Endodermal cell (in vitro differentiated cells): ENCODE results near the gene SLC37A3. TPM values are rescaled to one million over a fixed set of nuclear protein-coding genes. Genes with fewer than 3 reads are reported as not detected.
A peak's percentile ranks its signal among the peaks of the same experiment; 100 is the strongest.
"Not testable (repeated sequence)": the region's sequence is repeated elsewhere in the genome, so short reads cannot be mapped to it uniquely, and the experiment has no call there.

Experiments
- DNase-seq: peaks from one replicate; pipeline ENCODE4 v3.0.0-alpha.2; 2017
- H3K27ac ChIP-seq: 2 replicates; pipeline ENCODE4 v1.5.1; 2013; ENCODE audit warnings: mild to moderate bottlenecking, low read depth, low read length, moderate library complexity
- H3K27me3 ChIP-seq: 2 replicates; pipeline ENCODE4 v1.6.1; 2013; ENCODE audit warnings: mild to moderate bottlenecking, low read length, moderate library complexity; ENCODE audit not compliant: insufficient read depth, control insufficient read depth, poor library complexity, severe bottlenecking
- H3K36me3 ChIP-seq: 2 replicates; pipeline ENCODE4 v1.7.0; 2013; ENCODE audit warnings: mild to moderate bottlenecking, low read length, moderate library complexity; ENCODE audit not compliant: control insufficient read depth, insufficient read depth
- H3K4me1 ChIP-seq: one replicate; pipeline ENCODE4 v1.7.0; 2013; ENCODE audit warnings: low read length; ENCODE audit not compliant: control insufficient read depth, insufficient read depth
- H3K4me3 ChIP-seq: 2 replicates; pipeline ENCODE4 v1.5.1; 2013; ENCODE audit warnings: mild to moderate bottlenecking, low read length, moderate library complexity
- H3K9ac ChIP-seq: 2 replicates; pipeline ENCODE4 v1.6.1; 2013; ENCODE audit warnings: mild to moderate bottlenecking, low read length, moderate library complexity; ENCODE audit not compliant: poor library complexity, severe bottlenecking; ENCODE audit errors: extremely low read depth
- H3K9me3 ChIP-seq: 2 replicates; pipeline ENCODE4 v1.6.1; 2013; ENCODE audit warnings: mild to moderate bottlenecking, low read length, moderate library complexity; ENCODE audit not compliant: control insufficient read depth
- H3K27ac Mint-ChIP-seq: 2 replicates; pipeline ENCODE4 v1.8.0; 2020; ENCODE audit warnings: mixed read lengths
- H3K27me3 Mint-ChIP-seq: 2 replicates; pipeline ENCODE4 v1.8.0; 2021; ENCODE audit warnings: mild to moderate bottlenecking, mixed read lengths; ENCODE audit not compliant: insufficient read depth
- H3K36me3 Mint-ChIP-seq: 2 replicates; pipeline ENCODE4 v1.8.0; 2020; ENCODE audit warnings: low read depth, mixed read lengths
- H3K4me1 Mint-ChIP-seq: 2 replicates; pipeline ENCODE4 v1.8.0; 2020; ENCODE audit warnings: mixed read lengths
- H3K4me3 Mint-ChIP-seq: 2 replicates; pipeline ENCODE4 v1.8.0; 2020; ENCODE audit warnings: mild to moderate bottlenecking, moderate library complexity, mixed read lengths
- H3K9me3 Mint-ChIP-seq: 2 replicates; pipeline ENCODE4 v1.8.0; 2020; ENCODE audit warnings: mild to moderate bottlenecking, mixed read lengths
- CTCF ChIP-seq: fragments of 200-600 bp; sonication (generic); conservative IDR thresholded peaks from 2 replicates; pipeline ENCODE4 v1.5.0; 2021; ENCODE audit warnings: antibody characterized with exemption, mild to moderate bottlenecking
- WGBS, 2 experiments: methylation state at CpG; one replicate each; pipeline versions ENCODE4 v1.1.5 to v1.1.7; 2013; ENCODE audit warnings: missing lambda C conversion rate in 2 of 2, mixed read lengths in 1 of 2; ENCODE audit not compliant: insufficient coverage in 1 of 2, insufficient read length in 1 of 2; 5-methylcytosine and 5-hydroxymethylcytosine counted together
- total RNA-seq, 2 donors: library from RNA; stranded (reverse); fragmentation: NEBNext Ultra II Directional in 1 of 2; extraction: Animal tissue kit (Norgen Biotek cat#: 25700) in 1 of 2; gene quantifications; 2 replicates in 1 of 2; 3 replicates in 1 of 2; pipeline ENCODE4 v1.2.1, GENCODE V29; 2021

SLC37A3 gene
- total RNA-seq, 2 donors from 2014 or later: 55.4 to 60.5 TPM

DNA sequence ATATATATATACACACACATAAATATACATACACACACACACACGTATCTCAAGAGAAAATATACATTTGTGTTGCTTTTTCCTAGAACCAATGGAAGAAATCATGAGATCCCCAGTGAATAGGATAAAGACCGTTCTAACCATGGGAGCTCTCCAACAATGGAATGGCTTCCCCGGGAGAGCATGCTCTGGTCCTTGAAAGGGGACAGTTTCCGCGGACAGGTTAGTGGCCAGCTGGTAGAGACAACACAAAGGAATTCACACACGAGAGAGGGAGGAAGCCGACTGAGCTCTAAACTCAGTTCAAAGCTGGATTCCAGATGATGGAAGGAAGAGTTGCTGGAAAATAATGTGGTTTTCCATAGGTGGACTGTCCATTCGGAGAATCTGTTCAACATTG lies 72.7 kb downstream of the SLC37A3 start:
- H3K9me3 ChIP-seq: peaks cover under 1% of the 10 kb centered on the region
- no peak overlapping the region for H3K4me3 ChIP-seq
- TF ChIP-seq CTCF: no peak
- H3K27me3 ChIP-seq: no peaks in the 10 kb centered on the region
- no peak overlapping the region for H3K4me3 Mint-ChIP-seq
- WGBS, 2 experiments: 84 to 88% methylated on average over 7 to 8 of the region's 8 CpGs
- peaks cover 4% of the 10 kb centered on the region for H3K36me3 Mint-ChIP-seq
- no peak for DNase-seq
- no peaks in the 10 kb centered on the region for H3K9me3 Mint-ChIP-seq
- peaks cover 3% of the 10 kb centered on the region for H3K4me1 Mint-ChIP-seq
- no peak overlapping the region for H3K27ac ChIP-seq
- no peaks in the 10 kb centered on the region for H3K4me1 ChIP-seq
- no peak overlapping the region for H3K9ac ChIP-seq
- no peak overlapping the region for H3K27ac Mint-ChIP-seq
- H3K27me3 Mint-ChIP-seq: no peaks in the 10 kb centered on the region
- H3K36me3 ChIP-seq: no peaks in the 10 kb centered on the region

- Histone ChIP-seq H3K27ac (no peak overlapping the region), H3K4me1 (no peaks in the 10 kb centered on the region), H3K9ac (no peak overlapping the region), H3K4me3 (no peak overlapping the region), H3K36me3 (no peaks in the 10 kb centered on the region), H3K9me3 (peaks cover 7% of the 10 kb centered on the region), H3K27me3 (no peaks in the 10 kb centered on the region)
- WGBS, 2 experiments: 94% methylated on average over 2 of the region's 2 CpGs
- Mint-ChIP-seq H3K4me1 (peaks cover 3% of the 10 kb centered on the region), H3K36me3 (no peaks in the 10 kb centered on the region), H3K9me3 (no peaks in the 10 kb centered on the region), H3K4me3 (no peak overlapping the region), H3K27ac (no peak overlapping the region), H3K27me3 (no peaks in the 10 kb centered on the region)
- no peak for TF ChIP-seq CTCF
- DNase-seq: no peak
Measured at GRCh38 chr7:140324714-140325113, 73.6 kb downstream of the SLC37A3 start.

DNA sequence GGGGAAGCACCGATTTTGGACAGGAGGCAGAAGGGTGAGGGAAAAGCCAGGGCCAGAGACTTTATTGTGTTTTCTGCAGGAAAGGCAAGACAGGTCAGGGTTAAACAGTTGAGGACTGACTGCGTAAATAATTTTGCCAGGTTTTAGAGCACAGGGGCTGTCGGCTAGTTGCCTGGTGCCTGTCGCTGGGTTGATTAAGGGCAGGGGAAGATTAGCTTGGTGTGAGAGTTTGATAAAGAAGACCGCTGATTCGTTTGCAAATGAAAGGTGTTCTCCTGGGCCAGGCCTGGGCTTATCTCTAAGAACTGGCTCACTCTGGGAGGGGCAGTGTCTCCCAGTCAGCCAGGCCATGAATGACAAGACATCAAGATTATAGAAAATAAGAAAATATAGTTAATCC lies 75.6 kb downstream of the SLC37A3 start:
- no peaks in the 10 kb centered on the region for H3K36me3 Mint-ChIP-seq
- Histone ChIP-seq H3K27me3 (no peaks in the 10 kb centered on the region), H3K9ac (no peak overlapping the region), H3K4me3 (no peak overlapping the region), H3K4me1 (no peaks in the 10 kb centered on the region), H3K27ac (no peak overlapping the region), H3K36me3 (no peaks in the 10 kb centered on the region), H3K9me3 (peaks cover 7% of the 10 kb centered on the region)
- H3K27ac Mint-ChIP-seq: no peak overlapping the region
- peak; percentile 65 for DNase-seq
- H3K4me1 Mint-ChIP-seq: peaks cover 3% of the 10 kb centered on the region
- no peaks in the 10 kb centered on the region for H3K27me3 Mint-ChIP-seq
- H3K4me3 Mint-ChIP-seq: no peak overlapping the region
- no peaks in the 10 kb centered on the region for H3K9me3 Mint-ChIP-seq
- 16 to 51% methylated on average over 4 to 6 of the region's 6 CpGs for WGBS, 2 experiments
- no peak for TF ChIP-seq CTCF

GRCh38 chr7:140320078-140320477 lies 78.3 kb downstream of the SLC37A3 start:
- not testable (repeated sequence) for H3K36me3 Mint-ChIP-seq, H3K4me3 Mint-ChIP-seq, H3K4me1 ChIP-seq, H3K27me3 Mint-ChIP-seq, H3K36me3 ChIP-seq, H3K27me3 ChIP-seq, H3K9me3 ChIP-seq, H3K27ac ChIP-seq, H3K4me3 ChIP-seq, DNase-seq, H3K9ac ChIP-seq, H3K27ac Mint-ChIP-seq, H3K4me1 Mint-ChIP-seq, H3K9me3 Mint-ChIP-seq
- WGBS, 2 experiments: 89 to 90% methylated on average over 4 of the region's 4 CpGs
